Measurements from ENCODE around the gene BMP7.

The BMP7 gene

DNA sequence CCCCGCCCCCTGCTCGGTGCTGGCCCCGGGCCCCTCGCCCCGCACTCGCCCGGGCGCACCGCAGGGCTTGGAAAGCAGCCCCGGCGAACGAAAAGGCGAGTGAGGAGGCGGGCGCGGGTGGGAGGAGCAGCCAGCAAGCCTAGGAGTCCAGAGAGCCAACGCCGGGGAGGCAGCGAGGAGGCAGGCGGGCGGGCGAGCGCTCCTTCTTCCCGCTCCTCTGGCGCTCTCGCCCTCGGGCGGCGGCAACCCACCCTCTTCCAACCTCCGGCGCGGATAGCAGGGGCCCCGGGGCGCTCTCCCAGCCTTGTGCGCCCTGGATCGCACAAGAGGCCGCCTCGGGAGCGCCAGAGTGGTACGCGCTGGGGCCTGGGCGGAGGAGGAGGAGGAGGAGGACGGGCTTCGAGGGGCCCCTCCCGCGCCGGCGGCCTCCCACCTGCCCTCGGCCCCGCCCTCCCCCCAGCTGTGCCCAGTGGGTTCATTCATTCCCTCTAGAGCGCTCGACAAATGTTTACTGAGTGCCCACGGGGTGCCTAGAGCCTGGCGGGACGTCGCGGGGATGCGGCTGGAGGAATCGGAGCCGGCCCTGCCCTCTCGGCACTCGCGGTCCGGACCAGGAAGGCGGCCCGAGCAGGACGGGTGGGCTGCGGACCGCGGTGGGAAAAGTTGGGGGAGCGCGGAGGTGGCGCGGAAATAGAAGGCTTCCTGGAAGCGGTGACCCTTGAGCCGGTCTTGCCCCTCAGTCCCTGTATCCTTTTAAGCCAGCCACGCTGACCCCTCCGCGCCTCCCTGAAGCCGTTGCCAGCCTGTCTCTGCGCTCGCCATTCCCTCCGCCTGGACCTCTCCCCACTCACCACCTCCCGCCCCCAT is at the start of gene BMP7:
TSS of gene BMP7 (minus strand) at position 351 of the 867 bp plus-strand sequence. CDS start 519 bp downstream, outside the sequence.
- no peak for DNase-seq

- DNase-seq = no peak
These were observed 49.6 kb upstream of the BMP7 start for GRCh38 chr20:57315976-57316480.

DNA sequence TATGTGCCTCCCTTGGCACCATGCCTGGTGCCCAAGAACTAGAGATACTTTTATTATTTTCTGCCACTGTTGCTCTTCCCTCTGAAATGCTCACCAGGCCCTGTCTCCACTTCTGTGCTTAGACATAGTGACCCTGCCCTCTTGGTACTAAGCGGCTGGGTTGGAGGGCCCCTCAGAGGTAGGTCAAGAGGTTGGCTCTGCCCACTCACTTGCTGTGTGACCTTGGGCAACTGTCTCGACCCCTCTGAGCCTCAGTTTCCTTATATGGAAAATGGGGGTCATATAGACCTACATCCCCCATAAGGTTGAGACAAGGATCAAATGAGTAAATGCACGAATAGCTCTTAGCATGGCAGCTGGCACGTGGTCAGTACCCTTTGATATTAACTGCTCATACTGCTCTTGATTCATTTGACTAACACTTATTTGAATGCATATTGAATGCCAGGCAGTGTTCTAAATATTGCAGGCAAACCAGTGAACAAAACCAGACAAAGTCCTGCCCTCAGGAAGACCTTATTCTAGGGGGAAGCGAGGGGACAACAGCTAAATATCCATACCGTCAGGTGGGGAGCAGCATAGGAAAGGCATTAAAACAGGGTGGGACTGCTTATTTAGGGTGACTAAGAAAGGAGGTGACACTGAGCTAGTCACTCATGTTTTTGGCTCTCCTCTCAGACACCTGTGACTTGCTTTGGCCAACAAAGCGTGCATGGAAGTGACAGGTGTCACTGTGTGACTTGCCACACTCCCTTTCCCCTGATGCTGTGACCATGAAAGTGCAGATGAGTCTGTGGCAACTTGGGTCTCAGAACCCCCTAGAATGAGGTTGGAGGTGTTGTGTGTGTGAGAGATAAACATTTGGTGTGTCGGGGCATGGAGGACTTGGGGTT is 48.9 kb upstream of the BMP7 start:
- no peak for DNase-seq

- DNase-seq = no peak
These were observed 47.5 kb upstream of the BMP7 start for GRCh38 chr20:57313951-57314350.

DNA sequence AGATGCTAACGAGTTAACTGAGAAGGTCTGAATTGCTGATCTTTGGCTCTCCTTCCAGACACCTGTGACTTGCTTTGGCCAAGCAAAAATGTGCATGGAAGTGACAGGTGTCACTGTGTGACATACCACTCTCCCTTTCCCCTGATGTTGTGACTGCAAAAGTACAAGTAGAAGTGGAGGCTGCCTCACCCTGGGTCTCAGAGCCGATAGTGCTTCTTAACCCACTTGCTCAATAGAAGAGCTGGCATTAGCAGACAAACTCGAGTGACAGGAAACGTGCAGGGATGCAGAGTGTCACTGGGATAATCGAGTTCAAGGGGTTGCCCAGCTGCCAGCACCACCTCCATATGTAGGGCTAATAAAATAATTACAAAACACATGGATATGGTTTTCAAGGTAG is 46.8 kb upstream of the BMP7 start:
- DNase-seq = no peak

- no peak for DNase-seq
These were observed 45.7 kb upstream of the BMP7 start for GRCh38 chr20:57312138-57312537.

DNA sequence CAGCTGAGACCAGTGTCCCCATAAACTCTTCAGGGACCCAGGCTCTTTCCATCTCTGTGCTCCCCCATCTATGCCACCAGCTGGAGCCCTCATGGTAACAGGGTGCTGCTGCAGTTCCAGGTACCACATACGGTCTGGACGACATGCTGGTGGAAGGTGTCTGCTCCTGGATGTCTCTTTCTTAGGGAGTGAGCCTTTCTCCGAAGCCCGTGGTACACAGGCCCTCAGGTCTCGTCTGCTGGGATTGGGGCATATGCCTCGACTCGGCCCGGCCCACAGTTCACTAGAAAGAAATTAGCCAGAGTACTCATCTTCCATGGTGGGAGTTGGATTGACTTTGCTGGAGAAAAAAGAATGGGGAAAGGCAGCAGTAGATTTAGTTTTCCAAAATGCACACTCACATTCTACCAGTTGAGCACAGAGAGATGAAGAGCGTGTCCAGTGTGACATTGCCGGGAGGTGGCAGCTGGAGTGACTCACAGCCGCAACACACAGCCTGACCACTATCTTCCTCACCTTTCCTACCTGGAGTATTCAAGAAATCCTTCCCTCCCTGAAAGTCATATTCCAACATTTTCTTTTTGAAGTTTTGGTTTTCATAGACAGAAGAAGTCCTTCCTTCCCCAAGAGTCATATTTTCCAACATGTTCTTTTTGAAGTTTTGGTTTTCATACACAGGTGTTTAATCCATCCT is 44.5 kb upstream of the BMP7 start:
- DNase-seq = no peak

- DNase-seq = no peak
These were observed 43.2 kb upstream of the BMP7 start for GRCh38 chr20:57309544-57310115.

DNA sequence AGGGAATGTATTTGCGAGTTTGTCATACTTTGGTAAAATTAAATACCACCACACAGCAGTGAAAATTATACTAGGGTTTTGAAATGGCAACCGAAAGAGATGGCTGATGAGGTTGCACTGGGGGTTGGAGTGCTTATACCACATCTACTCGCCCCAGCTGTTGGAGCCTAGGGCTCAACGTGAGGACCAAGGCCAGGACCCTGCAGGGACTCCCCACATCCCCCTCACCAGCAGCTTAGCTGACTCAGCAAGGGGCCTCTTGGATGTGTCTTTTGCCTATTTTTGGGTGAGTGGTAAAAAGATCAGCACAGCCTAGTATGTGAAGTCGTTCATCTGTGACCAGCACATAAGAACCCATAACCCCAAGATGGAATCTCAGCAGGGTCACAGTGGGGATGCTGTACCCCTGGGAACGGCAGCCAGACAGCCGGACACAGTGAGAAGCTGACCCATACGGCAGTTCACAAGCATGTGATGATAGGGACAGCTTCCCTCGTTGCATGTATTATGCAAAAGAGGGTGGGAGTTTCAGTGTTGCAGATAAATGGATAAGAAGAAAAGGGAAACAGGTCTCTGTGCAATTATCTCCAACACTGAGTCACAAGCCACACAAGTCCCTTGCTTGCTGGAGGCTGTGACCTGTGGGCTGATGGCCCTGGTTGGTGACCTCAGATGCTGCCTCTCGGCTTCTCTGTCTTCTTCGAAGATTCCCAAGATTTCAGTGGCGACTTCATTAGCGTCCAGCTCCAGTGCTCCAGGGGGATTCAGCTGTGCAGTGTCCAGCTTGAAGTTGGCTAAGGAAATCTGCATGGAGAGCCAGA is 42.2 kb upstream of the BMP7 start:
- no peak for DNase-seq

DNA sequence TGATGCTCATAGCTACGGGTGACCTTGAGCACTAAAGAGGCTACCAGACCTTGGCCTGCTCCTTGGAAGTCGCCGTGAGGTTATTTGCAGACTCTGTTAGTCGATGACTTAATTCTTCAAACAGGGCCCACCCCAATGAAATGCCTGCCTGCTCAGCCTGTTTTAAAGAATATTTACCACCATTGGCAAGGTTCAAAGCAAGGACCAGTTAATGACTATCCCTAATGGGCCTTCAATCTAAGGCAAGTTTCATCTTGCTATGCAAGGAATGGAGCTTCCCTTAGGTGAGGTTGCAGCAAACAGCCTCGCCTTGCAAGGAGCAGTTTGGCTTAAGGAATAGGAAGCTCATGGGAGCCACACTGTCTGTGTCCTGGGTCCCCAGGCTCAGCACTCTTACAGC is 40.3 kb upstream of the BMP7 start:
- DNase-seq = no peak

DNA sequence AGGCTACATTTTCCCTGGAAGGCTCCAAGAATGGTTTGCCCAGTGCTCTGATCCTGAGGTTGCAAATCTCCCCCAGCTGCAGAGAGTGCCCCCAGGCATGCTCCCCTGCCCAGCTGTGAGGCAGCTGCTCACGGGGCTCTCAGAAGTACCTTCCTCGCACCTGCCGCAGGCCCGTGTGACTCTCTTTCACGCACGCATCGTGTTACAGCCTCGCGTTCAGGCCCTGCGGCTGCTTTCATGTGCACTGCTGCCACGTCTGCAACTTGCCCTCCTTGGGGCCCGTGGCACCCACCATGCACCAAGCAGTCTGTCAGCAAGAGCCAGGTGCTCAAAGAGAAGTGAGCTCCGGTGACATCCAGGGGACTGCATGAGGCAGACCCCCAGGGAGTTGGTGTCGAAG is 34.6 kb upstream of the BMP7 start:
- DNase-seq = no peak

GRCh38 chr20:57298457-57298856 is 32.0 kb upstream of the BMP7 start:
- DNase-seq = no peak

DNA sequence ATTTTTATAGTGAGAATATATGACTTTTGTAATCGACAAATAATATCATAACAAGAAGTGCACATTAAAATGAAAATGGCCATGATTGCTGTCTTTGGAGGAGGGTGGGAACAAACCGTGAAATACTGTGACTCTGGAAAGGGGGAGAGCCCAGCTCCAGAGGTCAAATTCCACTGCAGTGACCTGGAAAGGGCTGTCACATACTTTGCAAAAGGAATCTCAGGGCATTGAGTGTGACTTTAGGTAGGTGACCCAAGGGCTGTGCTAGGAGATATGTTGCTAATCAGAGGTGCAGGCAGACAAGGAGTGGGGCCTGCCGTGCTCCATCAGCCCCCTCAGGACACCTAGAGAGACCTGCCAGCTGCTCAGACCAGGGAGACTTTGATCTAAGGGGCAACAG is 28.1 kb upstream of the BMP7 start:
- DNase-seq = no peak

GRCh38 chr20:57293995-57294394 is 27.6 kb upstream of the BMP7 start:
- DNase-seq = no peak

DNA sequence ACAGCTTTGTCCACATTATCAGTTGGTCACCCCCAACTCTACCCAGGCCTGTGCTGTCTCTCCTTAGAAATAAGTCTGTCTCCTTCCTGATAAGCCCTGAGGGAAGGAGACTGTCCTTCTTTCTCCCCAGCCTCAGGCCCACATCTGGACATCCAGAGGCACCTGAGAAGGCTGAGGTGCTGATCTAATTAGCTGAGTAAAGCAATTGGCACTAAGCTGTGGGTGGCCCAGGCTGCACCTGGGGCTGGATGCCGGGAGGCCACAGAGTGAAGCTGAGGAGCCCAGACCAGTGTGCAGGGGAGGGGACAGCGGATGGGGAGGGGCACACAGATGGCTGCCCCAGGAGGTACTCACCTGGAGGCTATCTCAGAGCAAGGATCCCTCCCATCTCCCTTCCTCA is 26.2 kb upstream of the BMP7 start:
- DNase-seq = no peak

GRCh38 chr20:57291694-57292093 is 25.3 kb upstream of the BMP7 start:
- DNase-seq = no peak

DNA sequence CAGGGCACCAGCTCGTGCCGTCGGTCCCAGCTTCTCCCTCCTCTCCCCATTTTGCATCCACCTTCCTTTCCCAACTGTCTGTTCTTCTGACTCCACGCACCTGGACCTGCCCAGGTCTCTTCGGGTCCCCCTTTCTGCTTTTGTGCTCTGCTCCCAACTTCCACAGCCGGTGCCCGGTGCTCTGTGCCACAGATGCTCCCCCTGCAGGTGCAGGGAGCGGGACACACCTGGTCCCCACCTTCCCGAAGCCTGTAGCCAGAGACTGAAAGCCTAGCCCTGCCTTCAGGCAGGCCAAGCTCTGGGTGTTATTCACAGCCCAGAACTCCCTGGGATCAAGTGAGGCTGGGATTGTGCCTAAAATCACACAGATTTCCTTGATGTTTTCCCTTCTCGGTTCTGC is 24.6 kb upstream of the BMP7 start:
- no peak for DNase-seq

DNA sequence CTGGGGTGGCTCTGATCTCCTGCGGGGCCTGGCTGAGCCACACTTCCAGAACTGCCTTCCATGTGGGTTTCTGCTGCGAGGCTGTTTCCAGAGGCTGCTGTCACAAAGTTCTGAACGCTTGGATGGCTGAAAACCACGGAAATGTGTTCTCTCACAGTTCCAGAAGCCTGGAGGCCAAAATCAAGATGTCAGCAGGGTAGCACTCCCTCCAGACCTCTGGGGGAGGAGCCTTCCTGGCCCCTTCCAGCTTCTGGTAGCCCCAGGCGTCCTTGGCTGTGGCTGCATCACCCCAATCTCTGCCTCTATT is 23.7 kb upstream of the BMP7 start:
- DNase-seq = no peak

GRCh38 chr20:57289391-57290177 is 23.1 kb upstream of the BMP7 start:
- no peak for DNase-seq

GRCh38 chr20:57288651-57289277 is 22.3 kb upstream of the BMP7 start:
- DNase-seq = no peak

DNA sequence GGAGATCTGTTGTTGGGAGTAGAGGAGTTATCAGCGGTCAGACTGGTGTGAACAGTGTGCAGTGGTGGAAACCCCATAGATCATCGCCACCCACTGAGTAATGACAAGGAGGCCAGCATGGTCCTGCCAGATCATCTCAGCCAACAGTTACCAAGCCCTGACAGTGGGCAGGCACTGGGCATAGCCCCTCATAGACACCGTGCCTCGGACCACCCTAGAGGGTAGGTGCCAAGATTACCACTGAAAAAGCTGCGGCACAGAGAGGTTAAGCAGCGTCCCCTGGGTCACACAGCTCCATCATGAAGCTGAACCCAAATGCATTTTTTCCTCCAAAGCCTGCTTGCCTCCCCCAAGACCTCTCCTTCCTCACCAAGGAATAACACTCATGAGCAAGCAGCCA is 21.5 kb upstream of the BMP7 start:
- DNase-seq = no peak

All from NCI-H2171 (cell line).